GM19099 (cell line): ENCODE measurements around the gene LACRT.

Experiments used
- POLR2A ChIP-seq: IDR thresholded peaks from 3 replicates; pipeline ENCODE4 v1.6.1; 2011; ENCODE audit warnings: low read depth; ENCODE audit not compliant: insufficient read length; ENCODE audit errors: extremely low read depth

The LACRT gene

GRCh38 chr12:54608156-54608555 is 26.5 kb downstream of the LACRT start:
- no peak for TF ChIP-seq POLR2A

GRCh38 chr12:54606556-54606955 is 28.1 kb downstream of the LACRT start:
- no peak for TF ChIP-seq POLR2A

- TF ChIP-seq POLR2A: no peak
These were observed 29.3 kb downstream of the LACRT start for GRCh38 chr12:54605138-54605970.

- TF ChIP-seq POLR2A: no peak
These were observed 30.3 kb downstream of the LACRT start for GRCh38 chr12:54604436-54604835.

- no peak for TF ChIP-seq POLR2A
These were observed 30.8 kb downstream of the LACRT start for GRCh38 chr12:54603872-54604271.

GRCh38 chr12:54603173-54603814 is 31.4 kb downstream of the LACRT start:
- TF ChIP-seq POLR2A: no peak

- TF ChIP-seq POLR2A: no peak
These were observed 32.0 kb downstream of the LACRT start for GRCh38 chr12:54602661-54603060.

- TF ChIP-seq POLR2A: no peak
These were observed 32.9 kb downstream of the LACRT start for GRCh38 chr12:54601841-54602240.

- TF ChIP-seq POLR2A: no peak
These were observed 35.7 kb downstream of the LACRT start for GRCh38 chr12:54598970-54599369.

- TF ChIP-seq POLR2A: no peak
These were observed 38.2 kb downstream of the LACRT start for GRCh38 chr12:54596526-54596946.

- TF ChIP-seq POLR2A: no peak
These were observed 39.2 kb downstream of the LACRT start for GRCh38 chr12:54595471-54595870.

GRCh38 chr12:54593725-54594124 is 41.0 kb downstream of the LACRT start:
- no peak for TF ChIP-seq POLR2A

GRCh38 chr12:54593135-54593534 is 41.6 kb downstream of the LACRT start:
- TF ChIP-seq POLR2A: no peak

GRCh38 chr12:54592316-54592715 is 42.4 kb downstream of the LACRT start:
- no peak for TF ChIP-seq POLR2A

GRCh38 chr12:54590978-54591591 is 43.6 kb downstream of the LACRT start:
- TF ChIP-seq POLR2A: no peak

- TF ChIP-seq POLR2A: no peak
These were observed 44.7 kb downstream of the LACRT start for GRCh38 chr12:54589964-54590363.
